ENCODE measurements around the gene HCN1.

HCN1 gene

GRCh38 chr5:45399041-45399440 lies 297.1 kb downstream of the HCN1 start:
- H3K4me2 ChIP-seq (ENCODE audit: low read length) = no peak overlapping the region
- H3K27ac ChIP-seq = no peak overlapping the region
- TF ChIP-seq, protein P1, sequence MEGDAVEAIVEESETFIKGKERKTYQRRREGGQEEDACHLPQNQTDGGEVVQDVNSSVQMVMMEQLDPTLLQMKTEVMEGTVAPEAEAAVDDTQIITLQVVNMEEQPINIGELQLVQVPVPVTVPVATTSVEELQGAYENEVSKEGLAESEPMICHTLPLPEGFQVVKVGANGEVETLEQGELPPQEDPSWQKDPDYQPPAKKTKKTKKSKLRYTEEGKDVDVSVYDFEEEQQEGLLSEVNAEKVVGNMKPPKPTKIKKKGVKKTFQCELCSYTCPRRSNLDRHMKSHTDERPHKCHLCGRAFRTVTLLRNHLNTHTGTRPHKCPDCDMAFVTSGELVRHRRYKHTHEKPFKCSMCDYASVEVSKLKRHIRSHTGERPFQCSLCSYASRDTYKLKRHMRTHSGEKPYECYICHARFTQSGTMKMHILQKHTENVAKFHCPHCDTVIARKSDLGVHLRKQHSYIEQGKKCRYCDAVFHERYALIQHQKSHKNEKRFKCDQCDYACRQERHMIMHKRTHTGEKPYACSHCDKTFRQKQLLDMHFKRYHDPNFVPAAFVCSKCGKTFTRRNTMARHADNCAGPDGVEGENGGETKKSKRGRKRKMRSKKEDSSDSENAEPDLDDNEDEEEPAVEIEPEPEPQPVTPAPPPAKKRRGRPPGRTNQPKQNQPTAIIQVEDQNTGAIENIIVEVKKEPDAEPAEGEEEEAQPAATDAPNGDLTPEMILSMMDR (IDR thresholded peaks at IDR 0.05) = no peak
- H3K4me3 ChIP-seq (ENCODE audit: low read depth, low read length) = no peak overlapping the region
- no peaks in the 10 kb centered on the region for H3K4me1 ChIP-seq
- no peaks in the 10 kb centered on the region for H3K27me3 ChIP-seq (ENCODE audit: control insufficient read depth, insufficient read depth, low read length)
- no peaks in the 10 kb centered on the region for H3K79me2 ChIP-seq
- no peaks in the 10 kb centered on the region for H3K9me3 ChIP-seq (ENCODE audit: control insufficient read depth, low read length)
- no peak overlapping the region for H2AFZ ChIP-seq
- no peaks in the 10 kb centered on the region for H3K36me3 ChIP-seq (ENCODE audit: control insufficient read depth, insufficient read depth, low read length)
- no peak overlapping the region for H3K9ac ChIP-seq

DNA sequence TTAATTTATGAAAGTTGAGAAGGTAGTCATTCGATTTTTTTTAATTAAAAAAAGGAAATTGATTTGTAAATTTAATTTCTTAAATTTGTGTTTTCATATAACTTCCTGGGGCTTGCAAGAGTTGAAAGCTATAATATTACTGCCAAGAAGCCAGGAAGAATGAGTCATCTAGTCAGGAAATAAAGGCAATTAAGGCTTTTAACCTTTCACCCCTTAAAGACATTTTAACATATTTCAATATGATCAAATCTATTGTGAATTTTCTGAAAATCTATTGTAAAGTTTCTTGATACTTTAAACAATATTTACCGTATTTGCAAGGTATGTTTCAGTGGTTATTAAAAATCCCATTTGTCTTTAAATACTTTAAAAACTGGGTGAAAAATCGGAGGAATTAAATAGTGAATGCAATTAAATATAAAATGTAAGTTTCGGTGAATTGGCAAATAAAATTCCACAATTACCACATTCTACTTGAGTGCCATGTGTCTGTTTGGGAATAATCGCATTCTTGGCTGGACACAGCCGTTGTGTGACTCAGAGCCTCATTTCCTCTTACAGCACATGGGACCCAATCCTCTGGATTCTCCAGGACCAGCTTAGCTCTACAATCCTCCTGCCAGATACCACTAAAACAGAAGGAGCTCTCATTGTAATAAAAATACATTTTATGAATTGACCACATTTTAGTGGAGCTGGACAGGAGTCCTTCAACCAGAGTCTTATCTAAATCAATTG lies 310.7 kb downstream of the HCN1 start:
- no peak overlapping the region for H3K9ac ChIP-seq

GRCh38 chr5:45383985-45384384 lies 312.2 kb downstream of the HCN1 start:
- Histone ChIP-seq H3K27me3 (ENCODE audit: control insufficient read depth, insufficient read depth, low read length) (no peaks in the 10 kb centered on the region), H3K4me3 (ENCODE audit: low read depth, low read length) (no peak overlapping the region), H3K79me2 (no peaks in the 10 kb centered on the region), H3K4me2 (ENCODE audit: low read length) (no peak overlapping the region), H2AFZ (no peak overlapping the region), H3K9ac (no peak overlapping the region), H3K27ac (no peak overlapping the region), H3K4me1 (no peaks in the 10 kb centered on the region), H3K36me3 (ENCODE audit: control insufficient read depth, insufficient read depth, low read length) (no peaks in the 10 kb centered on the region), H3K9me3 (ENCODE audit: control insufficient read depth, low read length) (no peaks in the 10 kb centered on the region)
- TF ChIP-seq, protein P1 (IDR thresholded peaks at IDR 0.05) = no peak

More for the DNA sequence above, 310.7 kb downstream of the HCN1 start:
- Histone ChIP-seq H3K4me1 (no peaks in the 10 kb centered on the region), H3K9me3 (ENCODE audit: control insufficient read depth, low read length) (no peaks in the 10 kb centered on the region), H3K27me3 (ENCODE audit: control insufficient read depth, insufficient read depth, low read length) (no peaks in the 10 kb centered on the region), H3K36me3 (ENCODE audit: control insufficient read depth, insufficient read depth, low read length) (no peaks in the 10 kb centered on the region), H3K79me2 (no peaks in the 10 kb centered on the region), H3K4me2 (ENCODE audit: low read length) (no peak overlapping the region), H3K27ac (no peak overlapping the region), H3K4me3 (ENCODE audit: low read depth, low read length) (no peak overlapping the region), H2AFZ (no peak overlapping the region)
- TF ChIP-seq, protein P1 (IDR thresholded peaks at IDR 0.05) = no peak

DNA sequence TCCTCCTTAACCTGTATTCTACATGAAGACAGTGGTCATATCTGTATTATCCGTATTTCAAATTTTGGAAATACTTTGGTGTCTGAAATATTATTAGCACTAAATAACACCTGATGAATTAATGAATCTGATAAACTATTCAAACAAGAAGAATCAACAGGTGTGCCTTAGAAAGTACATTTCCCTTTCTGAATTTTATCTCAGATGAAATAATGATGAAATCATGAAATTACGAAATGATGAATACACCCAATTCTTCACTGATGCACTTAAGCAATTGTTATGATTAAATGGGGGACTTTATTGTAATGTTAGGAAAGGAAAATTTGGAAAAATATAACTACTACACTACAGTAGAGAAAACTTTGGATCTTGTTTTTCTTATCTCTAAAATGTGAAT lies 313.6 kb downstream of the HCN1 start:
- Histone ChIP-seq H2AFZ (no peak overlapping the region), H3K9ac (no peak overlapping the region), H3K4me3 (ENCODE audit: low read depth, low read length) (no peak overlapping the region), H3K4me2 (ENCODE audit: low read length) (no peak overlapping the region), H3K36me3 (ENCODE audit: control insufficient read depth, insufficient read depth, low read length) (no peaks in the 10 kb centered on the region), H3K27me3 (ENCODE audit: control insufficient read depth, insufficient read depth, low read length) (no peaks in the 10 kb centered on the region), H3K9me3 (ENCODE audit: control insufficient read depth, low read length) (no peaks in the 10 kb centered on the region), H3K27ac (no peak overlapping the region), H3K4me1 (no peaks in the 10 kb centered on the region), H3K79me2 (no peaks in the 10 kb centered on the region)
- TF ChIP-seq, protein P1 (IDR thresholded peaks at IDR 0.05) = no peak

- no peaks in the 10 kb centered on the region for H3K9me3 ChIP-seq (ENCODE audit: control insufficient read depth, low read length)
- H3K9ac ChIP-seq = no peak overlapping the region
- no peak overlapping the region for H3K4me2 ChIP-seq (ENCODE audit: low read length)
- no peak overlapping the region for H3K4me3 ChIP-seq (ENCODE audit: low read depth, low read length)
- no peak overlapping the region for H2AFZ ChIP-seq
- no peaks in the 10 kb centered on the region for H3K4me1 ChIP-seq
- H3K27me3 ChIP-seq (ENCODE audit: control insufficient read depth, insufficient read depth, low read length) = no peaks in the 10 kb centered on the region
- H3K27ac ChIP-seq = no peak overlapping the region
- TF ChIP-seq, protein P1 (IDR thresholded peaks at IDR 0.05) = no peak
- H3K36me3 ChIP-seq (ENCODE audit: control insufficient read depth, insufficient read depth, low read length) = no peaks in the 10 kb centered on the region
- H3K79me2 ChIP-seq = no peaks in the 10 kb centered on the region
Observed at GRCh38 chr5:45376417-45376816, 319.8 kb downstream of the HCN1 start.

Data from parathyroid adenoma (tissue), 2 donors.